ENCODE data around the gene CFTR. TPM values are rescaled to one million over a fixed set of nuclear protein-coding genes. Genes with fewer than 3 reads are reported as not detected.
"Not testable (repeated sequence)": the region's sequence is repeated elsewhere in the genome, so short reads cannot be mapped to it uniquely, and the experiment has no call there.

The CFTR gene
- total and polyA plus RNA-seq, 2 donors: 0.05 to 2.0 TPM

DNA sequence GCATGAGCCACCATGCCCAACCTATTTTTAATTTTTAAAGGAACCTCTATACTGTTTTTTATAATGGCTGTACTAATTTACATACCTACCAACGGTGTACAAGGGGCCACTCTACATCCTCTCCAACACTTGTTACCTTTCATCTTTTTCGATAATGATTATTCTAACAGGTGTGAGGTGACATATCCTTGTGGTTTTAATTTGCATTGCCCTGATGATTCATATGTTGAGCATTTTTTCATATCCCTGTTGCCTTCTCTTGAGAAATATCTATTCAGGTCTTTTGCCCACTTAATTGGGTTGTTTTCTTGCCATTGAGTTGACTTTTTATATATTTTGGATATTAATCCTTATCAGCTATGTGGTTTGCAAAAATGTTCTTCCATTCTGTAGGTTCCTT lies 226.4 kb downstream of the CFTR start:
- no peaks in the 10 kb centered on the region for H3K4me1 ChIP-seq (ENCODE audit: insufficient read depth)
- DNase-seq (ENCODE audit: extremely low spot score): no peak
- H3K36me3 ChIP-seq (ENCODE audit: insufficient read depth): no peaks in the 10 kb centered on the region
- WGBS: 92% methylated on average over 2 of the region's 2 CpGs
- no peak overlapping the region for H3K27ac ChIP-seq (ENCODE audit: low read depth)
- no peak overlapping the region for H3K4me3 ChIP-seq (ENCODE audit: low read depth, low read length)

DNA sequence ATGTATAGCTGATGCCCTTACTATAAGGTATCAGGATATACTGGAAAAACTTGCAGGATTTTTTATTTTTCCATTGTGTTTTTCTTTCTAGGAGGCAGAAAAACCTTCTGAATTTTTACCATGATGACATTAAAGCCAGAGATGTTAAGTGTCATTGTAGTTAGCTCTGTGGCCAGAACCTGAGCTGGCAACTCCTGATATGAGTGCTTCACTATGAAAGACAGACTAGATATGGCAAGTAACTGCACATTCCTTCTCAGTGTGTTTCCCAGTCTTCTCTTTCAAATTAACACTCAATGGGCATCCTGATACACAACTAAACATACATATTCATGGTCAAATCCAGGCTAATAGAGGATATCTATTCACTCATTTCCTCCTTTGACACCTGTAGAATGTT lies 227.3 kb downstream of the CFTR start:
- no peaks in the 10 kb centered on the region for H3K36me3 ChIP-seq (ENCODE audit: insufficient read depth)

GRCh38 chr7:117708173-117708572 lies 228.3 kb downstream of the CFTR start:
- H3K4me3 ChIP-seq (ENCODE audit: low read depth, low read length); H3K36me3 ChIP-seq (ENCODE audit: insufficient read depth); H3K27ac ChIP-seq (ENCODE audit: low read depth); DNase-seq (ENCODE audit: extremely low spot score); H3K4me1 ChIP-seq (ENCODE audit: insufficient read depth): not testable (repeated sequence)
- 72% methylated on average over 4 of the region's 4 CpGs for WGBS

More for the DNA sequence above, 227.3 kb downstream of the CFTR start:
- Histone ChIP-seq H3K4me3 (ENCODE audit: low read depth, low read length) (no peak overlapping the region), H3K27ac (ENCODE audit: low read depth) (no peak overlapping the region), H3K4me1 (ENCODE audit: insufficient read depth) (no peaks in the 10 kb centered on the region)
- no peak for DNase-seq (ENCODE audit: extremely low spot score)

DNA sequence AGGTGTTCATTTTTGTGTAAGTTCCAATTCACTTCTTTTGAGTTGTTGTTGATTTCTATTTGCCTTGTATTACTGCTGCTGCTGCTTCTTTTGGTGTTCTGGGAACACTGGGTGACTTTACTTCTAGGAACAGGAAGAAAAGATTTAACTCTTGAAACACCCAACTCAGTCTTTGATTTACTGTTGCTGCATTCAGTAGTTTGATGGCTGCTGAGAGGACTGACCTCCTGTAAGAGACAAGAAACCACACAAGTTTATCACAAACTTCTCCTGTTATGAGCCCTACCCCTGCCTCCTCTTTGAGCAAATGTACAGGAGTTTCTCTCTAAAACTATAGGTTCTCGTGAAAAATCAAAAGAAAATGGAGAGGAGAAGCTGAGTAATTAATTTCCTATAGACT lies 231.7 kb downstream of the CFTR start:
- no peak overlapping the region for H3K27ac ChIP-seq (ENCODE audit: low read depth)
- DNase-seq (ENCODE audit: extremely low spot score): no peak
- 97% methylated on average over 1 of the region's 1 CpG for WGBS

DNA sequence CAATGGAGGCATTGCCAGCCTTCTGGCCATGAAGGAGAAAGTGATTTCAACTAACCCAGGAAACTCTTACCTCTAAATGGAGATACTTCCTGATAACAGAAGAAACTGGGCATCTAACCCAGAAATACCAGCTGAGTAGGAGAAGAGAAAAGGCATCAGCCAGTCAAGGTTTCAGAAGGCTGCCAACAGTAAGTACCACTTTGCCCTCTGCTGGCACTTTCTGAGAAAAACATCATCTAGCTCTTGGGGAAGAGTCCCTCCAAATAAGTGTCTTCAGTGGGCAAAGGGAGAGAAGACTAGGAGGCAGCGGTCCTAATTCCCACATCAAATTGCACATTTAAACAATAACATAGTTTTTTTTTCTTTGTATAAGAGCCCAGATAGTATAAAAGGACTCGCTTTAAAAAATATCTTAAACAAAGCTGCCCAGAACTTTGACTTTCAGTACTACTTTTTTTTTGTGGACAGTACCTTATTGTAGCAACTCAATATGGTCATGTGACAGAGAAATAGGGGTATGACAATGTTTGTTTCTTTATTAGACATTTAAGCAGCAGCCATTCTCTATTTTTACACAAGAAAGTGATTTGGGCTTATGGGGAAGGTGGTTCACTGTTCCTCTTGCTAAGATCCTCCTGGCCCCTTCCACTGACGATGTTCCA lies 236.1 kb downstream of the CFTR start:
- Histone ChIP-seq H3K36me3 (ENCODE audit: insufficient read depth) (no peaks in the 10 kb centered on the region), H3K4me3 (ENCODE audit: low read depth, low read length) (no peak overlapping the region), H3K27ac (ENCODE audit: low read depth) (no peak overlapping the region), H3K4me1 (ENCODE audit: insufficient read depth) (no peaks in the 10 kb centered on the region)
- 60% methylated on average over 3 of the region's 3 CpGs for WGBS
- peak; percentile 26 for DNase-seq (ENCODE audit: extremely low spot score)

More for the DNA sequence above, 231.7 kb downstream of the CFTR start:
- Histone ChIP-seq H3K4me1 (ENCODE audit: insufficient read depth) (no peaks in the 10 kb centered on the region), H3K36me3 (ENCODE audit: insufficient read depth) (no peaks in the 10 kb centered on the region), H3K4me3 (ENCODE audit: low read depth, low read length) (no peak overlapping the region)

GRCh38 chr7:117716707-117717299 lies 237.0 kb downstream of the CFTR start:
- WGBS: 72% methylated on average over 5 of the region's 5 CpGs
- H3K27ac ChIP-seq (ENCODE audit: low read depth): no peak overlapping the region
- no peaks in the 10 kb centered on the region for H3K4me1 ChIP-seq (ENCODE audit: insufficient read depth)
- no peaks in the 10 kb centered on the region for H3K36me3 ChIP-seq (ENCODE audit: insufficient read depth)
- no peak for DNase-seq (ENCODE audit: extremely low spot score)
- no peak overlapping the region for H3K4me3 ChIP-seq (ENCODE audit: low read depth, low read length)

DNA sequence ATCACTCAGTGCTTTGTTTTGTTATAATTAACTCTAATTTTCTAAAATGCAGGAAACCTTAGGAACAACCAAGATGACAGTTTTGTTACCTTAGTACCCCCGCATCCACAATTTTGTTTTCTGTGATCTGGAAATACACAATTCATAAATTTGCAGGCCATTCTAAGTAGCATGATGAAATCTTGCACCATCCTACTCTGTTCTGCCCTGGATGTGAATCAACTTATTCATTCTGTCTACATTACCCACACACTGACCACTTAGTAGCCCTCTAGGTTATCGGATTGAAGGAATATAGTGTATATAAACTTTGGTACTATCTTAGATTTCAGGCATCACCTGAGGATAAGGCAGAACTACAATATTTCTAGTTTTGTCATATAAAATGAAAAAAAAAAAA lies 237.5 kb downstream of the CFTR start:
- no peak overlapping the region for H3K27ac ChIP-seq (ENCODE audit: low read depth)
- no peaks in the 10 kb centered on the region for H3K36me3 ChIP-seq (ENCODE audit: insufficient read depth)
- WGBS: 92% methylated on average over 2 of the region's 2 CpGs
- H3K4me3 ChIP-seq (ENCODE audit: low read depth, low read length): no peak overlapping the region
- H3K4me1 ChIP-seq (ENCODE audit: insufficient read depth): no peaks in the 10 kb centered on the region
- no peak for DNase-seq (ENCODE audit: extremely low spot score)

Small RNAs within 50 kb of the gene (small RNA-seq; reads per million reads assigned to genes)
- gene AC000111.1 (not detected), gene AC000111.2 (not detected)

Other genes starting within 250 kb of the CFTR start
- gene WNT2, start 157.0 kb upstream of the CFTR start, total RNA-seq: 8.9 TPM
- gene WNT2, start 157.0 kb upstream of the CFTR start, polyA plus RNA-seq: 0.48 TPM
- gene ASZ1, start 52.5 kb upstream of the CFTR start, total RNA-seq: not detected
- gene ASZ1, start 52.5 kb upstream of the CFTR start, polyA plus RNA-seq: not detected